Mucosa of rectum (tissue), 2 donors: ENCODE data around the gene ADCY4.
"Not testable (repeated sequence)": the region's sequence is repeated elsewhere in the genome, so short reads cannot be mapped to it uniquely, and the experiment has no call there.

Experiments used
- H3K27ac ChIP-seq, 2 donors: one replicate each; pipeline ENCODE4 v1.7.0; 2013; ENCODE audit warnings: inconsistent platforms in 2 of 2, low read depth in 2 of 2, low read length in 2 of 2
- H3K27me3 ChIP-seq, 2 donors: one replicate each; pipeline ENCODE4 v1.7.0; 2013; ENCODE audit warnings: low read length in 2 of 2; ENCODE audit not compliant: control insufficient read depth in 2 of 2, insufficient read depth in 2 of 2
- H3K36me3 ChIP-seq, 2 donors: one replicate each; pipeline ENCODE4 v1.7.0; 2013; ENCODE audit warnings: low read length in 2 of 2; ENCODE audit not compliant: control insufficient read depth in 2 of 2, insufficient read depth in 2 of 2
- H3K4me1 ChIP-seq, 2 donors: one replicate each; pipeline ENCODE4 v1.7.0; 2013; ENCODE audit warnings: low read length in 2 of 2, mild to moderate bottlenecking in 1 of 2; ENCODE audit not compliant: control insufficient read depth in 2 of 2, insufficient read depth in 2 of 2
- H3K4me3 ChIP-seq, 2 donors: one replicate each; pipeline ENCODE4 v1.7.0; 2013; ENCODE audit warnings: low read length in 2 of 2
- H3K9ac ChIP-seq, 2 donors: one replicate each; pipeline ENCODE4 v1.7.0; 2013; ENCODE audit warnings: low read length in 2 of 2, low read depth in 1 of 2, mild to moderate bottlenecking in 1 of 2
- H3K9me3 ChIP-seq, 2 donors: one replicate each; pipeline ENCODE4 v1.7.0; 2013; ENCODE audit warnings: low read length in 2 of 2; ENCODE audit not compliant: control insufficient read depth in 2 of 2
- donor health status: healthy.
- donor health status: Normal muscosa, but diverticular disease.

ADCY4 gene

GRCh38 chr14:24354482-24354825 lies 19.6 kb upstream of the ADCY4 start:
- H3K36me3 ChIP-seq, H3K4me3 ChIP-seq, H3K27me3 ChIP-seq, H3K9ac ChIP-seq, H3K9me3 ChIP-seq, H3K27ac ChIP-seq, H3K4me1 ChIP-seq: not testable (repeated sequence)

- H3K4me1 ChIP-seq, result peaks cover 0 to 2% of the 10 kb centered on the region in 2 donors
- no peak overlapping the region for H3K9ac ChIP-seq
- H3K27me3 ChIP-seq, result no peaks in the 10 kb centered on the region
- no peak overlapping the region for H3K4me3 ChIP-seq
- H3K9me3 ChIP-seq, result no peaks in the 10 kb centered on the region
- no peaks in the 10 kb centered on the region for H3K36me3 ChIP-seq
- peak overlapping the region; percentile 12 to 32 for H3K27ac ChIP-seq
Measured at GRCh38 chr14:24353559-24354481, 18.9 kb upstream of the ADCY4 start.

GRCh38 chr14:24351517-24351916 lies 16.6 kb upstream of the ADCY4 start:
- no peaks in the 10 kb centered on the region for H3K36me3 ChIP-seq
- no peak overlapping the region for H3K9ac ChIP-seq
- H3K27ac ChIP-seq, result no peak overlapping the region
- H3K4me1 ChIP-seq, result peaks cover 0 to 2% of the 10 kb centered on the region in 2 donors
- H3K27me3 ChIP-seq, result no peaks in the 10 kb centered on the region
- no peak overlapping the region for H3K4me3 ChIP-seq
- no peaks in the 10 kb centered on the region for H3K9me3 ChIP-seq

GRCh38 chr14:24349742-24350141 lies 14.9 kb upstream of the ADCY4 start:
- Histone ChIP-seq H3K36me3 (no peaks in the 10 kb centered on the region), H3K27me3 (no peaks in the 10 kb centered on the region), H3K9me3 (no peaks in the 10 kb centered on the region), H3K4me1 (peaks cover 0 to 2% of the 10 kb centered on the region in 2 donors), H3K9ac (no peak overlapping the region), H3K4me3 (no peak overlapping the region), H3K27ac (no peak overlapping the region)

GRCh38 chr14:24348186-24348585 lies 13.3 kb upstream of the ADCY4 start:
- Histone ChIP-seq H3K27ac (no peak overlapping the region), H3K9ac (no peak overlapping the region), H3K4me3 (no peak overlapping the region), H3K27me3 (no peaks in the 10 kb centered on the region), H3K36me3 (no peaks in the 10 kb centered on the region), H3K4me1 (no peaks in the 10 kb centered on the region), H3K9me3 (no peaks in the 10 kb centered on the region)

- no peak overlapping the region for H3K27ac ChIP-seq
- no peaks in the 10 kb centered on the region for H3K36me3 ChIP-seq
- no peaks in the 10 kb centered on the region for H3K9me3 ChIP-seq
- no peaks in the 10 kb centered on the region for H3K27me3 ChIP-seq
- H3K4me1 ChIP-seq, result no peaks in the 10 kb centered on the region
- H3K9ac ChIP-seq, result no peak overlapping the region
- no peak overlapping the region for H3K4me3 ChIP-seq
Measured at GRCh38 chr14:24347134-24347533, 12.3 kb upstream of the ADCY4 start.

GRCh38 chr14:24343795-24344660 lies 9.2 kb upstream of the ADCY4 start:
- Histone ChIP-seq H3K36me3 (no peaks in the 10 kb centered on the region), H3K27me3 (no peaks in the 10 kb centered on the region), H3K4me3 (no peak overlapping the region), H3K9ac (no peak overlapping the region), H3K27ac (no peak overlapping the region), H3K4me1 (peaks cover 10 to 11% of the 10 kb centered on the region in 2 donors), H3K9me3 (no peaks in the 10 kb centered on the region)

GRCh38 chr14:24342889-24343288 lies 8.0 kb upstream of the ADCY4 start:
- Histone ChIP-seq H3K27ac (no peak overlapping the region), H3K9me3 (no peaks in the 10 kb centered on the region), H3K4me1 (peaks cover 18 to 22% of the 10 kb centered on the region in 2 donors), H3K27me3 (no peaks in the 10 kb centered on the region), H3K4me3 (no peak overlapping the region), H3K9ac (no peak overlapping the region), H3K36me3 (peaks cover 0 to 1% of the 10 kb centered on the region in 2 donors)

- no peaks in the 10 kb centered on the region for H3K9me3 ChIP-seq
- H3K4me1 ChIP-seq, result peaks cover 18 to 28% of the 10 kb centered on the region in 2 donors
- H3K27ac ChIP-seq, result no peak overlapping the region
- peaks cover 7 to 17% of the 10 kb centered on the region in 2 donors for H3K36me3 ChIP-seq
- H3K4me3 ChIP-seq, result no peak overlapping the region
- H3K27me3 ChIP-seq, result no peaks in the 10 kb centered on the region
- H3K9ac ChIP-seq, result no peak overlapping the region
Measured at GRCh38 chr14:24340606-24341005, 5.7 kb upstream of the ADCY4 start.
